Smooth muscle cell (in vitro differentiated cells): ENCODE results near the gene CAPN12. TPM values are rescaled to one million over a fixed set of nuclear protein-coding genes. Genes with fewer than 3 reads are reported as not detected.

ENCODE experiments used
- DNase-seq: peaks from one replicate; lab custom pipeline; 2025; ENCODE audit not compliant: unreplicated experiment; lab: John Stamatoyannopoulos, UW
- H2AFZ ChIP-seq: fragments of 200-600 bp; sonication (generic); 2 replicates; pipeline ENCODE4 v1.6.0; 2016; ENCODE audit warnings: antibody characterized with exemption, low read depth, mild to moderate bottlenecking
- H3F3A ChIP-seq: fragments of 200-600 bp; sonication (generic); 2 replicates; pipeline ENCODE4 v1.6.0; 2017; ENCODE audit warnings: antibody characterized with exemption, low read depth
- H3K27ac ChIP-seq: fragments of 200-600 bp; sonication (generic); 2 replicates; pipeline ENCODE4 v1.5.1; 2016; ENCODE audit warnings: low read depth, mild to moderate bottlenecking
- H3K27me3 ChIP-seq: fragments of 200-600 bp; sonication (generic); 2 replicates; pipeline ENCODE4 v1.6.1; 2016; ENCODE audit warnings: low read depth, mild to moderate bottlenecking
- H3K36me3 ChIP-seq: fragments of 200-600 bp; sonication (generic); 2 replicates; pipeline ENCODE4 v1.5.1; 2016; ENCODE audit warnings: low read depth
- H3K4me1 ChIP-seq: fragments of 200-600 bp; sonication (generic); 2 replicates; pipeline ENCODE4 v1.5.1; 2016; ENCODE audit warnings: low read depth
- H3K4me2 ChIP-seq: fragments of 200-600 bp; sonication (generic); 2 replicates; pipeline ENCODE4 v1.6.0; 2016; ENCODE audit warnings: mild to moderate bottlenecking
- H3K4me3 ChIP-seq: fragments of 200-600 bp; sonication (generic); 2 replicates; pipeline ENCODE4 v1.5.1; 2016; ENCODE audit warnings: mild to moderate bottlenecking
- H3K79me2 ChIP-seq: fragments of 200-600 bp; sonication (generic); 2 replicates; pipeline ENCODE4 v1.6.0; 2016; ENCODE audit warnings: low read depth, mild to moderate bottlenecking
- H3K9ac ChIP-seq: fragments of 200-600 bp; sonication (generic); 2 replicates; pipeline ENCODE4 v1.6.0; 2016; ENCODE audit warnings: low read depth
- H3K9me3 ChIP-seq: fragments of 200-600 bp; sonication (generic); replicated peaks from 2 replicates; pipeline ENCODE4 v1.5.1; 2016; ENCODE audit warnings: low read depth
- H4K20me1 ChIP-seq: fragments of 200-600 bp; sonication (generic); 2 replicates; pipeline ENCODE4 v1.6.0; 2016; ENCODE audit warnings: low read depth
- WGBS: methylation state at CpG from one replicate; pipeline ENCODE4 v1.1.7; 2016; ENCODE audit warnings: low lambda C conversion rate; 5-methylcytosine and 5-hydroxymethylcytosine counted together
- polyA plus RNA-seq: library from polyadenylated mRNA; unstranded; fragments of >200 nt; fragmentation: Nextera tagmentation; extraction: Ambion mirVana; gene quantifications from 2 replicates; pipeline ENCODE4 v1.2.1, GENCODE V29; 2016
- total RNA-seq: library from RNA; depleted of rRNA; stranded (reverse); fragments of >200 nt; gene quantifications from 2 replicates; pipeline ENCODE4 v1.2.3, GENCODE V29; 2014
- TF ChIP-seq, protein P1 (sequence below): fragments of 200-600 bp; sonication (generic); IDR thresholded peaks from 2 replicates; pipeline ENCODE4 v1.5.1; 2017; ENCODE audit warnings: borderline replicate concordance, mild to moderate bottlenecking, antibody characterized with exemption; ENCODE audit not compliant: insufficient read depth, poor library complexity, severe bottlenecking

Gene CAPN12
- total and polyA plus RNA-seq, 2 experiments from 2014 or later, result 1.4 to 5.5 TPM

DNA sequence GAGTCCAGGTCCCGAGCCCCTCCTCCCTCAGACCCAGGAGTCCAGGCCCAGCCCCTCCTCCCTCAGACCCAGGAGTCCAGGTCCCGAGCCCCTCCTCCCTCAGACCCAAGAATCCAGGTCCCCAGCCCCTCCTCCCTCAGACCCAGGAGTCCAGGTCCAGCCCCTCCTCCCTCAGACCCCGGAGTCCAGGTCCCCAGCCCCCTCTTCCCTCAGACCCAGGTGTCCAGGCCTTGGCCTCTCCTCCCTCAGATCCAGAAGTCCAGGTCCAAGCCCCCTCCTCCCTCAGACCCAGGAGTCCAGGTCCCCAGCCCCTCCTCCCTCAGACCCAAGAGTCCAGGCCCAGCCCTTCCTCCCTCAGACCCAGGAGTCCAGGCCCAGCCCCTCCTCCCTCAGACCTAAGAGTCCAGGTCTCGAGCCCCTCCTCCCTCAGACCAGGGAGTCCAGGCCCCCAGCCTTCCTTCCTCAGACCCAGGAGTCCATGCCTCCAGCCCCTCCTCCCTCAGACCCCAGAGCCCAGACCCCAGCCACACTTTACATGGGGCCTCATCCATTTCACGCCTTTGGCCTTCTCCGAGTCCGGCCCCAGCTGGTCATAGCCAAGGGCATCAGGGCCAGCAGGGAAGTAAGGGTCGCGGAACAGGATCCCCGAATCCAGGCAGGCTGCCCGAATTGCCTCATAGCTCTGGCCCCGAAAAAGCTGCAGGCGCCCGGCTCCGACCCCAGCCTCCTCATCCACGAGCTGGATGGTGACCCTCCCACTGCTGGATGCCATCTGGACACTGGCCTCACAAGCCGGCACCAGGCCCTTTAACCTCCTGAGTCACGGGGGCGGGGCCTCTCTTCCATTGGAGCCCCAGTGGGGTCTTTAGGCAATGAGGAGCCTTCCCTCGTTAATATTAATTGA lies 628 bp downstream of the CAPN12 start:
- Histone ChIP-seq H3K79me2 (no peaks in the 10 kb centered on the region), H4K20me1 (no peaks in the 10 kb centered on the region), H2AFZ (no peak overlapping the region), H3K9ac (no peak overlapping the region), H3K4me1 (no peaks in the 10 kb centered on the region), H3F3A (no peaks in the 10 kb centered on the region), H3K4me2 (no peak overlapping the region), H3K36me3 (no peaks in the 10 kb centered on the region), H3K4me3 (no peak overlapping the region), H3K27me3 (no peaks in the 10 kb centered on the region), H3K9me3 (no peaks in the 10 kb centered on the region), H3K27ac (no peak overlapping the region)
- TF ChIP-seq, protein P1, sequence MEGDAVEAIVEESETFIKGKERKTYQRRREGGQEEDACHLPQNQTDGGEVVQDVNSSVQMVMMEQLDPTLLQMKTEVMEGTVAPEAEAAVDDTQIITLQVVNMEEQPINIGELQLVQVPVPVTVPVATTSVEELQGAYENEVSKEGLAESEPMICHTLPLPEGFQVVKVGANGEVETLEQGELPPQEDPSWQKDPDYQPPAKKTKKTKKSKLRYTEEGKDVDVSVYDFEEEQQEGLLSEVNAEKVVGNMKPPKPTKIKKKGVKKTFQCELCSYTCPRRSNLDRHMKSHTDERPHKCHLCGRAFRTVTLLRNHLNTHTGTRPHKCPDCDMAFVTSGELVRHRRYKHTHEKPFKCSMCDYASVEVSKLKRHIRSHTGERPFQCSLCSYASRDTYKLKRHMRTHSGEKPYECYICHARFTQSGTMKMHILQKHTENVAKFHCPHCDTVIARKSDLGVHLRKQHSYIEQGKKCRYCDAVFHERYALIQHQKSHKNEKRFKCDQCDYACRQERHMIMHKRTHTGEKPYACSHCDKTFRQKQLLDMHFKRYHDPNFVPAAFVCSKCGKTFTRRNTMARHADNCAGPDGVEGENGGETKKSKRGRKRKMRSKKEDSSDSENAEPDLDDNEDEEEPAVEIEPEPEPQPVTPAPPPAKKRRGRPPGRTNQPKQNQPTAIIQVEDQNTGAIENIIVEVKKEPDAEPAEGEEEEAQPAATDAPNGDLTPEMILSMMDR, result no peak
- WGBS, result 86% methylated on average over 17 of the region's 20 CpGs
- DNase-seq, result no peak

DNA sequence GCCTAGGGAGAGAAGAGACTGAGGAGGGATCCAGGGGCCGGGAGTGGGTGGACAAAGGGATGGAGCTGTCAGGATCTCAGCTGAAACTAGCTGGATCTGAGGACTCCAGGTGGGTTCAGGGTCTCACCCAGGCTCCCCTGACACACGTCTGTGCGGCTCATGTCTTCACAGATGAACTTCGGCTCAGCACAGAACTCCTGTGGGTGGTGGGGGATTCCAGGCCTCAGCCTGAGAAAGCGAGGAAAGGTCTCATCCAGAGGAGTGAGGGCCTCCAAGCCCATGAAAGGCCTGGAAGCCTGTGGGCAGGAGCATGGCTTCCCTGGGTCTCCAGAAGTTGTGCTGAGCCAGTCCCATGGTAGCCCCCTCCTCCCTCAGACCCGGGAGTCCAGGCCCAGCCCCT lies 1.4 kb downstream of the CAPN12 start:
- Histone ChIP-seq H3K4me1 (no peaks in the 10 kb centered on the region), H3K27ac (no peak overlapping the region)
- TF ChIP-seq, protein P1, result no peak

DNA sequence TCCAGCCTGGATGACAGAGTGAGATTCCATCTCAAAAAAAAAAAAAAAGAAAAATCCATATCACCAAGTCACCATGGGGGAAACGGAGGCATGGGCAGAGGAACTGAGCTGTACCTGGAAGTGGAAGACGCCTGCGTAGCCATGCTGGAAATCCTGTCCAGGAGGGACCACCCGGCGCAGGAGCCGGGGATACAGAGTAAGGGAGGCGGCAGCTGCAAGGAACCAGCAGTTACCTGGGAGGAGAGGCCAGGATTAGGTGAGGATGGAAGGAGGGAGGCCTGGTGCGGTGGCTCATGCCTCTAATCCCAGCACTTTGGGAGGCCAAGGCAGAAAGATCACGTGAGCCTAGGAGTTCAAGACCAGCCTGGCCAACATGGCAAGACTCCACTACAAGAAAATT lies 2.0 kb downstream of the CAPN12 start:
- WGBS, result 94% methylated on average over 9 of the region's 9 CpGs
- no peaks in the 10 kb centered on the region for H3K9me3 ChIP-seq

More for the DNA sequence above, 1.4 kb downstream of the CAPN12 start:
- Histone ChIP-seq H3F3A (no peaks in the 10 kb centered on the region), H3K79me2 (no peaks in the 10 kb centered on the region), H3K9me3 (no peaks in the 10 kb centered on the region), H4K20me1 (no peaks in the 10 kb centered on the region), H3K4me2 (no peak overlapping the region), H3K4me3 (no peak overlapping the region), H3K27me3 (no peaks in the 10 kb centered on the region), H3K9ac (no peak overlapping the region), H2AFZ (no peak overlapping the region), H3K36me3 (no peaks in the 10 kb centered on the region)
- DNase-seq, result no peak
- WGBS, result 89% methylated on average over 5 of the region's 6 CpGs

More for the DNA sequence above, 2.0 kb downstream of the CAPN12 start:
- H3K27me3 ChIP-seq, result no peaks in the 10 kb centered on the region
- no peak overlapping the region for H3K9ac ChIP-seq
- H3K4me1 ChIP-seq, result no peaks in the 10 kb centered on the region
- no peak overlapping the region for H3K4me2 ChIP-seq
- no peak overlapping the region for H3K4me3 ChIP-seq
- H3F3A ChIP-seq, result no peaks in the 10 kb centered on the region
- no peak overlapping the region for H3K27ac ChIP-seq
- TF ChIP-seq, protein P1, result no peak
- H3K36me3 ChIP-seq, result no peaks in the 10 kb centered on the region
- H2AFZ ChIP-seq, result no peak overlapping the region
- no peaks in the 10 kb centered on the region for H3K79me2 ChIP-seq
- H4K20me1 ChIP-seq, result no peaks in the 10 kb centered on the region
- DNase-seq, result no peak
